NCI-H146 (cell line): ENCODE measurements around the gene ZBTB39.
A peak's percentile ranks its signal among the peaks of the same experiment; 100 is the strongest.
"Not testable (repeated sequence)": the region's sequence is repeated elsewhere in the genome, so short reads cannot be mapped to it uniquely, and the experiment has no call there.

Source experiments
- DNase-seq: peaks from one replicate; lab custom pipeline; 2025; lab: John Stamatoyannopoulos, UW

ZBTB39 gene

GRCh38 chr12:57001448-57001906 lies 4.9 kb downstream of the ZBTB39 start:
- peak; percentile 36 for DNase-seq

- DNase-seq = no peak
These were observed 6.0 kb downstream of the ZBTB39 start for GRCh38 chr12:57000393-57000792.

GRCh38 chr12:56999456-56999855 lies 6.9 kb downstream of the ZBTB39 start:
- DNase-seq = no peak

- no peak for DNase-seq
These were observed 7.4 kb downstream of the ZBTB39 start for GRCh38 chr12:56998981-56999380.

- DNase-seq = no peak
These were observed 8.0 kb downstream of the ZBTB39 start for GRCh38 chr12:56998316-56998715.

GRCh38 chr12:56996793-56997545 lies 9.4 kb downstream of the ZBTB39 start:
- DNase-seq = no peak

- no peak for DNase-seq
These were observed 10.3 kb downstream of the ZBTB39 start for GRCh38 chr12:56995930-56996496.

GRCh38 chr12:56995201-56995929 lies 11.0 kb downstream of the ZBTB39 start:
- no peak for DNase-seq

- no peak for DNase-seq
These were observed 12.1 kb downstream of the ZBTB39 start for GRCh38 chr12:56994231-56994746.

- no peak for DNase-seq
These were observed 13.0 kb downstream of the ZBTB39 start for GRCh38 chr12:56993346-56993745.

- no peak for DNase-seq
These were observed 14.8 kb downstream of the ZBTB39 start for GRCh38 chr12:56991319-56992246.

GRCh38 chr12:56990648-56991318 lies 15.6 kb downstream of the ZBTB39 start:
- DNase-seq = no peak

- no peak for DNase-seq
These were observed 16.3 kb downstream of the ZBTB39 start for GRCh38 chr12:56989861-56990610.

- DNase-seq = no peak
These were observed 18.1 kb downstream of the ZBTB39 start for GRCh38 chr12:56988207-56988739.

- DNase-seq = peak; percentile 68
These were observed 18.7 kb downstream of the ZBTB39 start for GRCh38 chr12:56987551-56988053.

- no peak for DNase-seq
These were observed 19.3 kb downstream of the ZBTB39 start for GRCh38 chr12:56987011-56987410.

- not testable (repeated sequence) for DNase-seq
These were observed 20.6 kb downstream of the ZBTB39 start for GRCh38 chr12:56985714-56986113.

- DNase-seq = no peak
These were observed 23.0 kb downstream of the ZBTB39 start for GRCh38 chr12:56983386-56983785.

- not testable (repeated sequence) for DNase-seq
These were observed 23.6 kb downstream of the ZBTB39 start for GRCh38 chr12:56982578-56983236.
